Esophagus squamous epithelium (tissue), 5 donors: ENCODE data around the gene AGBL1. TPM values are rescaled to one million over a fixed set of nuclear protein-coding genes. Genes with fewer than 3 reads are reported as not detected.
"Not testable (repeated sequence)": the region's sequence is repeated elsewhere in the genome, so short reads cannot be mapped to it uniquely, and the experiment has no call there.

ENCODE experiments used
- DNase-seq: peaks from one replicate; lab custom pipeline; 2025; lab: John Stamatoyannopoulos, UW
- H3K27ac ChIP-seq, 4 donors: fragments of 200-600 bp; sonication (generic); one replicate each; pipeline ENCODE4 v1.5.1; 2016 to 2019; ENCODE audit warnings: mild to moderate bottlenecking in 1 of 4
- H3K27me3 ChIP-seq, 4 donors: fragments of 200-600 bp; sonication (generic); 1 replicate in 3 of 4; 2 replicates in 1 of 4; pipeline versions ENCODE4 v1.5.1 to v1.6.0; 2017 to 2021; ENCODE audit warnings: antibody characterized with exemption in 1 of 4
- H3K36me3 ChIP-seq, 3 donors: fragments of 200-600 bp; sonication (generic); one replicate each; pipeline ENCODE4 v1.5.1; 2016 to 2019
- H3K4me1 ChIP-seq, 3 donors: fragments of 200-600 bp; sonication (generic); one replicate each; pipeline ENCODE4 v1.5.1; 2017 to 2019
- H3K4me3 ChIP-seq, 4 donors: fragments of 200-600 bp; sonication (generic); 1 replicate in 3 of 4; 2 replicates in 1 of 4; pipeline ENCODE4 v1.5.1; 2016 to 2019; ENCODE audit warnings: mild to moderate bottlenecking in 2 of 4, moderate library complexity in 1 of 4
- H3K9me3 ChIP-seq, 3 donors: fragments of 200-600 bp; sonication (generic); one replicate each; pipeline ENCODE4 v1.5.1; 2016 to 2019
- CTCF ChIP-seq, 6 experiments: fragments of 450-650 bp in 4 of 6; fragments of 200-600 bp in 2 of 6; sonication (generic) in 2 of 6; IDR thresholded peaks; one replicate each; pipeline ENCODE4 v1.5.1; 2016 to 2019; ENCODE audit warnings: antibody characterized with exemption in 6 of 6, mild to moderate bottlenecking in 4 of 6, moderate library complexity in 4 of 6
- POLR2A ChIP-seq, 4 donors: fragments of 450-650 bp; IDR thresholded peaks; one replicate each; pipeline ENCODE4 v1.6.1; 2017; ENCODE audit warnings: antibody characterized with exemption in 4 of 4, mild to moderate bottlenecking in 4 of 4, moderate library complexity in 3 of 4
- WGBS, 2 donors: methylation state at CpG; one replicate each; pipeline ENCODE4 v1.1.5; 2018; 5-methylcytosine and 5-hydroxymethylcytosine counted together
- intact Hi-C: fragments of 100-400 bp; cut with DNase I; formaldehyde crosslinking; loops from one replicate; pipeline ENCODE4 v1.15.0; 2022
- total RNA-seq, 4 donors: library from RNA; depleted of rRNA; stranded (reverse); fragments of >200 nt; gene quantifications; one replicate each; pipeline ENCODE4 v1.1.0, GENCODE V29; 2016
- donor health status: DM: yes; HTN: yes; CAD: no.

Gene AGBL1
- total RNA-seq, 4 donors from 2014 or later: 0.11 to 0.21 (median 0.19) TPM; not detected in 1

- Histone ChIP-seq H3K36me3 (no peaks in the 10 kb centered on the region), H3K27me3 (peaks cover 0 to 4% (median 0%) of the 10 kb centered on the region in 4 donors), H3K4me3 (no peak overlapping the region), H3K4me1 (no peaks in the 10 kb centered on the region), H3K27ac (no peak overlapping the region), H3K9me3 (no peaks in the 10 kb centered on the region)
- TF ChIP-seq CTCF (IDR thresholded peaks at IDR 0.05) (no peak), POLR2A (IDR thresholded peaks at IDR 0.05) (no peak)
- 63% methylated on average over 1 of the region's 2 CpGs; no CpG with 5 or more reads in 1 of the 2 donors for WGBS, 2 donors
- intact Hi-C loops: no loop called here
- DNase-seq: no peak
These were observed 24.2 kb downstream of the AGBL1 start for GRCh38 chr15:86103825-86104224.

GRCh38 chr15:86106306-86106705 lies 26.6 kb downstream of the AGBL1 start:
- 47 to 53% methylated on average over 3 to 4 of the region's 4 CpGs for WGBS, 2 donors
- Histone ChIP-seq H3K27me3 (peaks cover 0 to 4% (median 0%) of the 10 kb centered on the region in 4 donors), H3K4me1 (no peaks in the 10 kb centered on the region), H3K27ac (no peak overlapping the region), H3K9me3 (no peaks in the 10 kb centered on the region), H3K36me3 (no peaks in the 10 kb centered on the region), H3K4me3 (no peak overlapping the region)
- TF ChIP-seq POLR2A (IDR thresholded peaks at IDR 0.05): no peak
- TF ChIP-seq CTCF (IDR thresholded peaks at IDR 0.05): no peak
- no peak for DNase-seq
- intact Hi-C loops: no loop called here

- H3K4me1 ChIP-seq: no peaks in the 10 kb centered on the region
- no peaks in the 10 kb centered on the region for H3K9me3 ChIP-seq
- H3K27ac ChIP-seq: no peak overlapping the region
- no peaks in the 10 kb centered on the region for H3K27me3 ChIP-seq
- no peaks in the 10 kb centered on the region for H3K36me3 ChIP-seq
- H3K4me3 ChIP-seq: no peak overlapping the region
- no peak for TF ChIP-seq POLR2A (IDR thresholded peaks at IDR 0.05)
- TF ChIP-seq CTCF (IDR thresholded peaks at IDR 0.05): peak in 1 of 6 experiments; percentile 25
- no peak for DNase-seq
- WGBS, 2 donors: 54 to 55% methylated on average over 4 of the region's 4 CpGs
- intact Hi-C loops: no loop called here
These were observed 35.6 kb downstream of the AGBL1 start for GRCh38 chr15:86115145-86115801.

- intact Hi-C loops: no loop called here
- no peak overlapping the region for H3K4me3 ChIP-seq
- no peaks in the 10 kb centered on the region for H3K4me1 ChIP-seq
- H3K27me3 ChIP-seq: no peaks in the 10 kb centered on the region
- no peaks in the 10 kb centered on the region for H3K9me3 ChIP-seq
- H3K27ac ChIP-seq: no peak overlapping the region
- WGBS, 2 donors: 45 to 51% methylated on average over 7 of the region's 7 CpGs
- no peak for DNase-seq
- TF ChIP-seq CTCF (IDR thresholded peaks at IDR 0.05): no peak
- TF ChIP-seq POLR2A (IDR thresholded peaks at IDR 0.05): no peak
- no peaks in the 10 kb centered on the region for H3K36me3 ChIP-seq
These were observed 42.0 kb downstream of the AGBL1 start for GRCh38 chr15:86121568-86122225.

GRCh38 chr15:86122691-86123391 lies 43.2 kb downstream of the AGBL1 start:
- 76 to 82% methylated on average over 3 of the region's 3 CpGs for WGBS, 2 donors
- DNase-seq, H3K27ac ChIP-seq, intact Hi-C loops, H3K9me3 ChIP-seq, H3K4me1 ChIP-seq, H3K27me3 ChIP-seq, H3K36me3 ChIP-seq, H3K4me3 ChIP-seq: not testable (repeated sequence)
